ENCODE data around the gene LCN2.

DNA sequence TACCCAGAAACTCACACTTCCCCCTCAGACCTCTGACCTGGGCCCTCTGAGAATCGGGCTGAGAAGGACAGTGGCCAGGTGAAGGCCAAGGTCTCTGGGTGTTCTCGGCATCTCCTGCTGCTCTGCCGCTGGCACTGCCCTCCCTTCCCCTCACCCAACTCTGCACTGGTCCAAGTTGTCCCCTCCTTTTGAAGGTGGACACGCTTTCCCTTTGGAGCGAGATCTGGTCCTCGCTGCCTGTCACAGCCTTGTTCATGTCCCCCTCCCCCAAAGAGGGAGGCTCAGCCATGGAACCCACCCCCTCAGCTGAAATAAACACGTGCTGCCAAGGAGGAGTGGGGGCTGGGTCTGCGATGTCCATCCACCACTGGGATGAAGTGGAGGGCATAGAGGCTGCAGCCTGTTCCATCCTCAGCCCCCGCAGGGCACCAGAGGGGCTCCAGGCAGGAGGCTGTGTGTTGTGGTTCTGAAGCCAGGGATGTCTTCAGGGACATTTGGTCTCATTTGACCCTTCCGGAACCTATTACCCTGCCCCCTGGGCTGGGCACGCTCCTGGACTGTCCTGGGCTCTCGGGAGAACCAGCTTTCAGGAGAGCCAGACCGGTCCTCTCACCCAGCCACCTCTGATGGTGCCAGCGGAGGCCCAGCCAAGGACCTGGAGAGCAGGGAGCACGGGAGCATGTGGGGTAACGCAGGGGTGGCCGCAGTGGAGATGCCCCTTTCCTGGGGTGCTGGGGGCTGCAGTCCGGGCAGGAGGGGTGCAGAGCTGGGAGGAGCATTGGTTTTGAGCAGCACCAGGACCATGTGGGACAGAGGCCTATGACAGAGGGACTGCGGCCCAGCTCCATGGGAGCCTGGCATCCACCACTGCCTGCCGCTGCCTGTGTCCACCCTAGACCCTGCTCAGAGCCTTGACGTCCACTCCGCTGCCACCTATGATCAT is 4.7 kb upstream of the LCN2 start:
- TF ChIP-seq ZNF274 (IDR thresholded peaks at IDR 0.05; ENCODE audit: low read depth, low read length): no peak
- TF ChIP-seq YY1 (IDR thresholded peaks at IDR 0.05; ENCODE audit: insufficient read depth, insufficient read length): no peak
- no peak for TF ChIP-seq SUZ12 (IDR thresholded peaks at IDR 0.05; ENCODE audit: extremely low read depth, insufficient read depth, insufficient read length)
